ENCODE data around the gene FMN2. TPM values are rescaled to one million over a fixed set of nuclear protein-coding genes. Genes with fewer than 3 reads are reported as not detected.

The FMN2 gene
- total and polyA plus RNA-seq, 3 experiments from 2014 or later, result not detected

GRCh38 chr1:240134113-240134512 is 42.4 kb downstream of the FMN2 start:
- Histone ChIP-seq H3K4me1 (ENCODE audit: insufficient read depth, low read length) (no peaks in the 10 kb centered on the region), H3K9me3 (ENCODE audit: low read length) (no peaks in the 10 kb centered on the region), H3K27me3 (ENCODE audit: insufficient read depth, low read length, poor library complexity, severe bottlenecking) (no peaks in the 10 kb centered on the region), H3K36me3 (ENCODE audit: insufficient read depth, low read length) (no peaks in the 10 kb centered on the region), H3K27ac (ENCODE audit: low read depth, low read length) (no peak overlapping the region), H3K4me3 (ENCODE audit: low read length) (no peak overlapping the region)
- Mint-ChIP-seq H3K4me1 (no peaks in the 10 kb centered on the region), H3K27ac (no peak overlapping the region), H3K4me3 (no peak overlapping the region), H3K9me3 (peaks cover 0 to 6% (median 2%) of the 10 kb centered on the region in 5 donors), H3K27me3 (peaks cover 0 to 2% of the 10 kb centered on the region in 2 donors), H3K36me3 (no peaks in the 10 kb centered on the region)
- CTCF ChIA-PET, result no interaction called here
- no peak for DNase-seq
- POLR2A ChIA-PET, result no interaction called here

GRCh38 chr1:240134596-240134995 is 42.9 kb downstream of the FMN2 start:
- H3K27ac Mint-ChIP-seq, result no peak overlapping the region
- Histone ChIP-seq H3K27ac (ENCODE audit: low read depth, low read length) (no peak overlapping the region), H3K9me3 (ENCODE audit: low read length) (no peaks in the 10 kb centered on the region), H3K4me3 (ENCODE audit: low read length) (no peak overlapping the region), H3K4me1 (ENCODE audit: insufficient read depth, low read length) (no peaks in the 10 kb centered on the region), H3K27me3 (ENCODE audit: insufficient read depth, low read length, poor library complexity, severe bottlenecking) (no peaks in the 10 kb centered on the region), H3K36me3 (ENCODE audit: insufficient read depth, low read length) (no peaks in the 10 kb centered on the region)
- H3K36me3 Mint-ChIP-seq, result no peaks in the 10 kb centered on the region
- H3K27me3 Mint-ChIP-seq, result peaks cover 0 to 2% of the 10 kb centered on the region in 2 donors
- peaks cover 0 to 6% (median 5%) of the 10 kb centered on the region in 5 donors for H3K9me3 Mint-ChIP-seq
- H3K4me1 Mint-ChIP-seq, result no peaks in the 10 kb centered on the region
- ChIA-PET CTCF (no interaction called here), POLR2A (no interaction called here)
- DNase-seq, result no peak
- H3K4me3 Mint-ChIP-seq, result no peak overlapping the region

GRCh38 chr1:240136402-240136801 is 44.7 kb downstream of the FMN2 start:
- no peaks in the 10 kb centered on the region for H3K9me3 ChIP-seq (ENCODE audit: low read length)
- no peak overlapping the region for H3K27ac Mint-ChIP-seq
- peaks cover 0 to 6% (median 5%) of the 10 kb centered on the region in 5 donors for H3K9me3 Mint-ChIP-seq
- H3K27ac ChIP-seq (ENCODE audit: low read depth, low read length), result no peak overlapping the region
- H3K4me1 Mint-ChIP-seq, result no peaks in the 10 kb centered on the region
- no peaks in the 10 kb centered on the region for H3K4me1 ChIP-seq (ENCODE audit: insufficient read depth, low read length)
- ChIA-PET POLR2A (no interaction called here), CTCF (no interaction called here)
- H3K36me3 Mint-ChIP-seq, result no peaks in the 10 kb centered on the region
- no peaks in the 10 kb centered on the region for H3K27me3 ChIP-seq (ENCODE audit: insufficient read depth, low read length, poor library complexity, severe bottlenecking)
- H3K4me3 ChIP-seq (ENCODE audit: low read length), result no peak overlapping the region
- no peak for DNase-seq
- peaks cover 0 to 2% of the 10 kb centered on the region in 2 donors for H3K27me3 Mint-ChIP-seq
- H3K36me3 ChIP-seq (ENCODE audit: insufficient read depth, low read length), result no peaks in the 10 kb centered on the region
- no peak overlapping the region for H3K4me3 Mint-ChIP-seq

GRCh38 chr1:240138867-240139266 is 47.2 kb downstream of the FMN2 start:
- Histone ChIP-seq H3K4me3 (ENCODE audit: low read length) (no peak overlapping the region), H3K9me3 (ENCODE audit: low read length) (no peaks in the 10 kb centered on the region), H3K27ac (ENCODE audit: low read depth, low read length) (no peak overlapping the region), H3K27me3 (ENCODE audit: insufficient read depth, low read length, poor library complexity, severe bottlenecking) (no peaks in the 10 kb centered on the region), H3K4me1 (ENCODE audit: insufficient read depth, low read length) (no peaks in the 10 kb centered on the region), H3K36me3 (ENCODE audit: insufficient read depth, low read length) (no peaks in the 10 kb centered on the region)
- POLR2A ChIA-PET, result no interaction called here
- H3K4me3 Mint-ChIP-seq, result no peak overlapping the region
- peaks cover 0 to 2% of the 10 kb centered on the region in 2 donors for H3K27me3 Mint-ChIP-seq
- H3K27ac Mint-ChIP-seq, result no peak overlapping the region
- H3K36me3 Mint-ChIP-seq, result no peaks in the 10 kb centered on the region
- peaks cover 0 to 5% (median 2%) of the 10 kb centered on the region in 5 donors for H3K9me3 Mint-ChIP-seq
- CTCF ChIA-PET, result no interaction called here
- H3K4me1 Mint-ChIP-seq, result no peaks in the 10 kb centered on the region
- DNase-seq, result no peak

- peaks cover 0 to 2% of the 10 kb centered on the region in 2 donors for H3K27me3 Mint-ChIP-seq
These were observed 47.8 kb downstream of the FMN2 start for GRCh38 chr1:240139511-240139910.

GRCh38 chr1:240145120-240145519 is 53.4 kb downstream of the FMN2 start:
- ChIA-PET CTCF (no interaction called here), POLR2A (no interaction called here)
- Histone ChIP-seq H3K4me3 (ENCODE audit: low read length) (no peak overlapping the region), H3K9me3 (ENCODE audit: low read length) (no peaks in the 10 kb centered on the region), H3K36me3 (ENCODE audit: insufficient read depth, low read length) (no peaks in the 10 kb centered on the region), H3K4me1 (ENCODE audit: insufficient read depth, low read length) (no peaks in the 10 kb centered on the region), H3K27me3 (ENCODE audit: insufficient read depth, low read length, poor library complexity, severe bottlenecking) (no peaks in the 10 kb centered on the region), H3K27ac (ENCODE audit: low read depth, low read length) (no peak overlapping the region)
- DNase-seq, result no peak
- Mint-ChIP-seq H3K9me3 (peaks cover 0 to 3% (median 0%) of the 10 kb centered on the region in 5 donors), H3K27ac (no peak overlapping the region), H3K27me3 (peaks cover 0 to 1% of the 10 kb centered on the region in 2 donors), H3K4me1 (no peaks in the 10 kb centered on the region), H3K4me3 (no peak overlapping the region), H3K36me3 (no peaks in the 10 kb centered on the region)

More at GRCh38 chr1:240139511-240139910, 47.8 kb downstream of the FMN2 start:
- no peak for DNase-seq
- H3K27ac ChIP-seq (ENCODE audit: low read depth, low read length), result no peak overlapping the region
- H3K36me3 ChIP-seq (ENCODE audit: insufficient read depth, low read length), result no peaks in the 10 kb centered on the region
- H3K4me1 ChIP-seq (ENCODE audit: insufficient read depth, low read length), result no peaks in the 10 kb centered on the region
- Mint-ChIP-seq H3K4me3 (no peak overlapping the region), H3K4me1 (no peaks in the 10 kb centered on the region), H3K27ac (peak overlapping the region in 1 of 8 donors; percentile 74), H3K9me3 (peaks cover 0 to 5% (median 2%) of the 10 kb centered on the region in 5 donors), H3K36me3 (no peaks in the 10 kb centered on the region)
- H3K27me3 ChIP-seq (ENCODE audit: insufficient read depth, low read length, poor library complexity, severe bottlenecking), result no peaks in the 10 kb centered on the region
- H3K9me3 ChIP-seq (ENCODE audit: low read length), result no peaks in the 10 kb centered on the region
- no peak overlapping the region for H3K4me3 ChIP-seq (ENCODE audit: low read length)
- ChIA-PET POLR2A (no interaction called here), CTCF (no interaction called here)

- no peak overlapping the region for H3K4me3 ChIP-seq (ENCODE audit: low read length)
- no peaks in the 10 kb centered on the region for H3K4me1 ChIP-seq (ENCODE audit: insufficient read depth, low read length)
- no peaks in the 10 kb centered on the region for H3K36me3 ChIP-seq (ENCODE audit: insufficient read depth, low read length)
- Mint-ChIP-seq H3K36me3 (no peaks in the 10 kb centered on the region), H3K9me3 (peaks cover 0 to 3% (median 0%) of the 10 kb centered on the region in 5 donors), H3K27ac (no peak overlapping the region), H3K4me1 (no peaks in the 10 kb centered on the region), H3K4me3 (no peak overlapping the region), H3K27me3 (peaks cover 0 to 5% of the 10 kb centered on the region in 2 donors)
- H3K27me3 ChIP-seq (ENCODE audit: insufficient read depth, low read length, poor library complexity, severe bottlenecking), result no peaks in the 10 kb centered on the region
- no peak for DNase-seq
- POLR2A ChIA-PET, result no interaction called here
- CTCF ChIA-PET, result no interaction called here
- no peak overlapping the region for H3K27ac ChIP-seq (ENCODE audit: low read depth, low read length)
- H3K9me3 ChIP-seq (ENCODE audit: low read length), result no peaks in the 10 kb centered on the region
These were observed 56.6 kb downstream of the FMN2 start for GRCh38 chr1:240148333-240148732.

- H3K27me3 ChIP-seq (ENCODE audit: insufficient read depth, low read length, poor library complexity, severe bottlenecking), result no peaks in the 10 kb centered on the region
- no peaks in the 10 kb centered on the region for H3K36me3 ChIP-seq (ENCODE audit: insufficient read depth, low read length)
- no peak overlapping the region for H3K27ac Mint-ChIP-seq
- no peak overlapping the region for H3K27ac ChIP-seq (ENCODE audit: low read depth, low read length)
- H3K36me3 Mint-ChIP-seq, result no peaks in the 10 kb centered on the region
- no peaks in the 10 kb centered on the region for H3K4me1 Mint-ChIP-seq
- ChIA-PET CTCF (interaction anchor here (1.1 to 1.4 kb wide), 2 partner anchors 9 to 16 kb away, joined by 3 to 6 read pairs; no protein-coding TSS in a partner anchor), POLR2A (no interaction called here)
- H3K9me3 ChIP-seq (ENCODE audit: low read length), result no peaks in the 10 kb centered on the region
- H3K4me3 Mint-ChIP-seq, result no peak overlapping the region
- no peaks in the 10 kb centered on the region for H3K4me1 ChIP-seq (ENCODE audit: insufficient read depth, low read length)
- peaks cover 0 to 4% (median 2%) of the 10 kb centered on the region in 5 donors for H3K9me3 Mint-ChIP-seq
- no peak overlapping the region for H3K4me3 ChIP-seq (ENCODE audit: low read length)
- H3K27me3 Mint-ChIP-seq, result peaks cover 0 to 5% of the 10 kb centered on the region in 2 donors
- DNase-seq, result no peak
These were observed 57.9 kb downstream of the FMN2 start for GRCh38 chr1:240149484-240150094.

Measured in CD8-positive, alpha-beta memory T cell (primary cell).